GM12872 (cell line): ENCODE measurements around the gene CNTF.

Source experiments
- CTCF ChIP-seq: IDR thresholded peaks from 3 replicates; pipeline ENCODE4 v1.5.1; 2011; ENCODE audit warnings: low read depth, mild to moderate bottlenecking, low read length, moderate library complexity; ENCODE audit not compliant: insufficient read depth

The CNTF gene

GRCh38 chr11:58594826-58595225 is 27.6 kb upstream of the CNTF start:
- no peak for TF ChIP-seq CTCF

GRCh38 chr11:58596621-58597020 is 25.8 kb upstream of the CNTF start:
- TF ChIP-seq CTCF, result no peak

GRCh38 chr11:58597486-58598144 is 24.9 kb upstream of the CNTF start:
- TF ChIP-seq CTCF, result no peak

GRCh38 chr11:58600510-58600909 is 22.0 kb upstream of the CNTF start:
- no peak for TF ChIP-seq CTCF

GRCh38 chr11:58606930-58607714 is 15.3 kb upstream of the CNTF start:
- TF ChIP-seq CTCF, result no peak

GRCh38 chr11:58608331-58608730 is 14.1 kb upstream of the CNTF start:
- no peak for TF ChIP-seq CTCF

- no peak for TF ChIP-seq CTCF
Measured at GRCh38 chr11:58609723-58610122, 12.7 kb upstream of the CNTF start.
